ENCODE data around the gene A4GALT.

GRCh38 chr22:42699281-42699975 lies 21.2 kb downstream of the A4GALT start:
- TF ChIP-seq SP1 (IDR thresholded peaks at IDR 0.05) (no peak), BHLHE40 (IDR thresholded peaks at IDR 0.05; ENCODE audit: borderline replicate concordance) (no peak), FOXM1 (IDR thresholded peaks at IDR 0.05; ENCODE audit: borderline replicate concordance) (no peak), CTBP1 (IDR thresholded peaks at IDR 0.05; ENCODE audit: borderline replicate concordance) (no peak), L3MBTL2 (conservative IDR thresholded peaks at IDR 0.05) (no peak), ELF4 (IDR thresholded peaks at IDR 0.05) (no peak), NFRKB (IDR thresholded peaks at IDR 0.05) (no peak), SUZ12 (IDR thresholded peaks at IDR 0.05) (no peak), FOXA1 (IDR thresholded peaks at IDR 0.05) (no peak), HDGF (IDR thresholded peaks at IDR 0.05; ENCODE audit: borderline replicate concordance) (no peak)

Data from HEK293T (cell line).